ENCODE results near the gene ZNF383.

Gene ZNF383

DNA sequence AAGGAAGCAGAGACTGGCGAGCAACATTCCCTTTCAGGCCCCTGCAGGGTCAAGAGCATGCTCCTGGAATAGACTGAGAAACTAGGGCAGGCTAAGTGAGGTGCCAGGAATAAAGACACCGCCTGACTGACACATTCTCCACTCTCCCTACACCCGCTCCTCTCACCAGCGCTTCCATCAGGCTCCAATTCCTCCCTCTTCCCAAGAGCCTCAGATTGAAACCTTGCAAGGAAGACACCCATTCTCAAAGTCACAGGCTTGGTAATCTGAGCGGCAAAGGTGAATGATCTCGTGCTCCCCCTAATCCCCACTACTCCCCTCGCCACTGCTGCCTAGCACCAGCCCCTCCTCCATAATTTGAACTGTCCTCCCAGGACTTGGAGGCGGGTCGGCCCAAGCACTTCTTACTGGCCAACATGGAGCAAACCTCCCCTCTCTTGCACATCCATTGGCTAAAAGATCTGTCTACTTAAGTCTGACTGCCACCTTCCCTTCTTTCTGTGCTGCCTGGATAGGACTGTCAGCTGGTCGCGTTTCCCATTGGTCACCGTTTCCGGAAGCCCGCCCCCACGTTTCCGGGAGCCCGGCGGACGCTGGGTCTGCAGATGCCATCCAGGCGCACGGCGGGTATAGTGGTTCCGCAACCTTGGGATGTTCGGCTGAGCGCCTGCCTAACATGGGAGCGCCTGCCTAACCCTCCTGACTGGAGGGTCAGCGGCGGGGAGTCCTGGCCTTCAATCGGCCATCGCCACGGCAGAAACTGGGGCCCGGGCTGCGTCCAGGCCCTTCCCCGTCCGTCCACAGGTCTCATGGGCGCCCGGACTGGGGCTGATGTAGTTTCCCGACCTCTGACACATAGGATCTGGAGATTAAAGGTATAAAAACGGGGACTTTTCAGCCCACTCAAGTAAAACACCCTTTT is 33.6 kb downstream of the ZNF383 start (continued):
- TF ChIP-seq SCRT2 (tag by site-specific recombination; IDR thresholded peaks at IDR 0.05), result peak; percentile 78
- TF ChIP-seq, protein P1, sequence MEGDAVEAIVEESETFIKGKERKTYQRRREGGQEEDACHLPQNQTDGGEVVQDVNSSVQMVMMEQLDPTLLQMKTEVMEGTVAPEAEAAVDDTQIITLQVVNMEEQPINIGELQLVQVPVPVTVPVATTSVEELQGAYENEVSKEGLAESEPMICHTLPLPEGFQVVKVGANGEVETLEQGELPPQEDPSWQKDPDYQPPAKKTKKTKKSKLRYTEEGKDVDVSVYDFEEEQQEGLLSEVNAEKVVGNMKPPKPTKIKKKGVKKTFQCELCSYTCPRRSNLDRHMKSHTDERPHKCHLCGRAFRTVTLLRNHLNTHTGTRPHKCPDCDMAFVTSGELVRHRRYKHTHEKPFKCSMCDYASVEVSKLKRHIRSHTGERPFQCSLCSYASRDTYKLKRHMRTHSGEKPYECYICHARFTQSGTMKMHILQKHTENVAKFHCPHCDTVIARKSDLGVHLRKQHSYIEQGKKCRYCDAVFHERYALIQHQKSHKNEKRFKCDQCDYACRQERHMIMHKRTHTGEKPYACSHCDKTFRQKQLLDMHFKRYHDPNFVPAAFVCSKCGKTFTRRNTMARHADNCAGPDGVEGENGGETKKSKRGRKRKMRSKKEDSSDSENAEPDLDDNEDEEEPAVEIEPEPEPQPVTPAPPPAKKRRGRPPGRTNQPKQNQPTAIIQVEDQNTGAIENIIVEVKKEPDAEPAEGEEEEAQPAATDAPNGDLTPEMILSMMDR (tag by site-specific recombination; IDR thresholded peaks at IDR 0.05), result no peak
- TF ChIP-seq, protein P2, sequence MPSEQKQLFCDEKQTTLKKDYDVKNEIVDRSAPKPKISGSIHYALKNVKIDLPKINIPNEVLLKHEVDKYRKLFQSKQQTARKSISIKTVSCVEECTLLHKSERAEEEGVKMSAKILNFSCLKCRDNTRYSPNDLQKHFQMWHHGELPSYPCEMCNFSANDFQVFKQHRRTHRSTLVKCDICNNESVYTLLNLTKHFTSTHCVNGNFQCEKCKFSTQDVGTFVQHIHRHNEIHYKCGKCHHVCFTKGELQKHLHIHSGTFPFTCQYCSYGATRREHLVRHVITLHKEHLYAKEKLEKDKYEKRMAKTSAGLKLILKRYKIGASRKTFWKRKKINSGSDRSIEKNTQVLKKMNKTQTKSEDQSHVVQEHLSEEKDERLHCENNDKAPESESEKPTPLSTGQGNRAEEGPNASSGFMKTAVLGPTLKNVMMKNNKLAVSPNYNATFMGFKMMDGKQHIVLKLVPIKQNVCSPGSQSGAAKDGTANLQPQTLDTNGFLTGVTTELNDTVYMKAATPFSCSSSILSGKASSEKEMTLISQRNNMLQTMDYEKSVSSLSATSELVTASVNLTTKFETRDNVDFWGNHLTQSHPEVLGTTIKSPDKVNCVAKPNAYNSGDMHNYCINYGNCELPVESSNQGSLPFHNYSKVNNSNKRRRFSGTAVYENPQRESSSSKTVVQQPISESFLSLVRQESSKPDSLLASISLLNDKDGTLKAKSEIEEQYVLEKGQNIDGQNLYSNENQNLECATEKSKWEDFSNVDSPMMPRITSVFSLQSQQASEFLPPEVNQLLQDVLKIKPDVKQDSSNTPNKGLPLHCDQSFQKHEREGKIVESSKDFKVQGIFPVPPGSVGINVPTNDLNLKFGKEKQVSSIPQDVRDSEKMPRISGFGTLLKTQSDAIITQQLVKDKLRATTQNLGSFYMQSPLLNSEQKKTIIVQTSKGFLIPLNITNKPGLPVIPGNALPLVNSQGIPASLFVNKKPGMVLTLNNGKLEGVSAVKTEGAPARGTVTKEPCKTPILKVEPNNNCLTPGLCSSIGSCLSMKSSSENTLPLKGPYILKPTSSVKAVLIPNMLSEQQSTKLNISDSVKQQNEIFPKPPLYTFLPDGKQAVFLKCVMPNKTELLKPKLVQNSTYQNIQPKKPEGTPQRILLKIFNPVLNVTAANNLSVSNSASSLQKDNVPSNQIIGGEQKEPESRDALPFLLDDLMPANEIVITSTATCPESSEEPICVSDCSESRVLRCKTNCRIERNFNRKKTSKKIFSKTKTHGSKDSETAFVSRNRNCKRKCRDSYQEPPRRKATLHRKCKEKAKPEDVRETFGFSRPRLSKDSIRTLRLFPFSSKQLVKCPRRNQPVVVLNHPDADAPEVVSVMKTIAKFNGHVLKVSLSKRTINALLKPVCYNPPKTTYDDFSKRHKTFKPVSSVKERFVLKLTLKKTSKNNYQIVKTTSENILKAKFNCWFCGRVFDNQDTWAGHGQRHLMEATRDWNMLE (tag by site-specific recombination; conservative IDR thresholded peaks at IDR 0.05; ENCODE audit: low read depth), result peak; percentile 99
- TF ChIP-seq ZNF777 (tag by site-specific recombination; IDR thresholded peaks at IDR 0.05; ENCODE audit: borderline replicate concordance), result no peak
- TF ChIP-seq ZNF114 (tag by site-specific recombination; IDR thresholded peaks at IDR 0.05), result no peak
- 0 out of 2 replicates have a peak, but pooled peaks have one; percentile 13 for TF ChIP-seq ZSCAN16 (tag by site-specific recombination; IDR thresholded peaks at IDR 0.05)
- TF ChIP-seq, protein P3, sequence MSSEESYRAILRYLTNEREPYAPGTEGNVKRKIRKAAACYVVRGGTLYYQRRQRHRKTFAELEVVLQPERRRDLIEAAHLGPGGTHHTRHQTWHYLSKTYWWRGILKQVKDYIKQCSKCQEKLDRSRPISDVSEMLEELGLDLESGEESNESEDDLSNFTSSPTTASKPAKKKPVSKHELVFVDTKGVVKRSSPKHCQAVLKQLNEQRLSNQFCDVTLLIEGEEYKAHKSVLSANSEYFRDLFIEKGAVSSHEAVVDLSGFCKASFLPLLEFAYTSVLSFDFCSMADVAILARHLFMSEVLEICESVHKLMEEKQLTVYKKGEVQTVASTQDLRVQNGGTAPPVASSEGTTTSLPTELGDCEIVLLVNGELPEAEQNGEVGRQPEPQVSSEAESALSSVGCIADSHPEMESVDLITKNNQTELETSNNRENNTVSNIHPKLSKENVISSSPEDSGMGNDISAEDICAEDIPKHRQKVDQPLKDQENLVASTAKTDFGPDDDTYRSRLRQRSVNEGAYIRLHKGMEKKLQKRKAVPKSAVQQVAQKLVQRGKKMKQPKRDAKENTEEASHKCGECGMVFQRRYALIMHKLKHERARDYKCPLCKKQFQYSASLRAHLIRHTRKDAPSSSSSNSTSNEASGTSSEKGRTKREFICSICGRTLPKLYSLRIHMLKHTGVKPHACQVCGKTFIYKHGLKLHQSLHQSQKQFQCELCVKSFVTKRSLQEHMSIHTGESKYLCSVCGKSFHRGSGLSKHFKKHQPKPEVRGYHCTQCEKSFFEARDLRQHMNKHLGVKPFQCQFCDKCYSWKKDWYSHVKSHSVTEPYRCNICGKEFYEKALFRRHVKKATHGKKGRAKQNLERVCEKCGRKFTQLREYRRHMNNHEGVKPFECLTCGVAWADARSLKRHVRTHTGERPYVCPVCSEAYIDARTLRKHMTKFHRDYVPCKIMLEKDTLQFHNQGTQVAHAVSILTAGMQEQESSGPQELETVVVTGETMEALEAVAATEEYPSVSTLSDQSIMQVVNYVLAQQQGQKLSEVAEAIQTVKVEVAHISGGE (tag by site-specific recombination; conservative IDR thresholded peaks at IDR 0.05; ENCODE audit: low read depth), result peak; percentile 88
- TF ChIP-seq ZNF549 (tag by site-specific recombination; IDR thresholded peaks at IDR 0.05), result 0 out of 2 replicates have a peak, but pooled peaks have one; percentile 6
- peak; percentile 12; the same call in 1 of the 2 replicates for TF ChIP-seq KLF9 (tag by site-specific recombination; IDR thresholded peaks at IDR 0.05; ENCODE audit: low read depth)
- TF ChIP-seq TCF7L2 (IDR thresholded peaks at IDR 0.05; ENCODE audit: borderline replicate concordance, low read depth, low read length), result 0 out of 2 replicates have a peak, but pooled peaks have one; percentile 33
- no peak for TF ChIP-seq ZNF133 (tag by site-specific recombination; IDR thresholded peaks at IDR 0.05)
- TF ChIP-seq ZNF785 (tag by site-specific recombination; IDR thresholded peaks at IDR 0.05), result no peak
- TF ChIP-seq ZBTB20 (tag by site-specific recombination; IDR thresholded peaks at IDR 0.05), result peak; percentile 24; the same call in 1 of the 2 replicates
- peak; percentile 100 for TF ChIP-seq ZNF335 (tag by site-specific recombination; conservative IDR thresholded peaks at IDR 0.05)
- peak; percentile 94 for TF ChIP-seq WT1 (tag by site-specific recombination; IDR thresholded peaks at IDR 0.05)
- peak; percentile 80 for TF ChIP-seq ZNF610 (tag by site-specific recombination; IDR thresholded peaks at IDR 0.05; ENCODE audit: borderline replicate concordance)
- no peak for TF ChIP-seq ZNF266 (tag by site-specific recombination; IDR thresholded peaks at IDR 0.05; ENCODE audit: low read depth)
- peak; percentile 68; the same call in 1 of the 2 replicates for TF ChIP-seq ZNF24 (tag by site-specific recombination; IDR thresholded peaks at IDR 0.05)
- no peak for TF ChIP-seq EGR2 (tag by site-specific recombination; IDR thresholded peaks at IDR 0.05; ENCODE audit: low read depth)
- TF ChIP-seq KLF7 (tag by site-specific recombination; IDR thresholded peaks at IDR 0.05; ENCODE audit: borderline replicate concordance), result no peak
- TF ChIP-seq ZNF677 (tag by site-specific recombination; IDR thresholded peaks at IDR 0.05), result no peak
- TF ChIP-seq ZNF302 (tag by site-specific recombination; IDR thresholded peaks at IDR 0.05; ENCODE audit: low read depth), result peak; percentile 87; the same call in 1 of the 2 replicates
- peak; percentile 99 for TF ChIP-seq ZBTB17 (tag by site-specific recombination; IDR thresholded peaks at IDR 0.05)
- no peak for TF ChIP-seq ZNF830 (tag by site-specific recombination; IDR thresholded peaks at IDR 0.05; ENCODE audit: low read depth)
- TF ChIP-seq, protein P4, sequence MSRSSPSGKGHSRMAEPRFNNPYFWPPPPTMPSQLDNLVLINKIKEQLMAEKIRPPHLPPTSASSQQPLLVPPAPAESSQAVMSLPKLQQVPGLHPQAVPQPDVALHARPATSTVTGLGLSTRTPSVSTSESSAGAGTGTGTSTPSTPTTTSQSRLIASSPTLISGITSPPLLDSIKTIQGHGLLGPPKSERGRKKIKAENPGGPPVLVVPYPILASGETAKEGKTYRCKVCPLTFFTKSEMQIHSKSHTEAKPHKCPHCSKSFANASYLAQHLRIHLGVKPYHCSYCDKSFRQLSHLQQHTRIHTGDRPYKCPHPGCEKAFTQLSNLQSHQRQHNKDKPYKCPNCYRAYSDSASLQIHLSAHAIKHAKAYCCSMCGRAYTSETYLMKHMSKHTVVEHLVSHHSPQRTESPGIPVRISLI (tag by site-specific recombination; IDR thresholded peaks at IDR 0.05), result no peak
- peak; percentile 99 for TF ChIP-seq PRDM1 (tag by site-specific recombination; IDR thresholded peaks at IDR 0.05)
- peak; percentile 100 for TF ChIP-seq ZNF366 (tag by site-specific recombination; conservative IDR thresholded peaks at IDR 0.05)
- peak; percentile 78 for TF ChIP-seq ZNF600 (tag by site-specific recombination; IDR thresholded peaks at IDR 0.05)
